ENCODE data around the gene CD53.

- TF ChIP-seq CTCF (conservative IDR thresholded peaks at IDR 0.05 in 1 of 2, IDR thresholded peaks at IDR 0.05 in 1 of 2; ENCODE audit: low read depth in 1 of 2, low read length in 2 of 2) (no peak), EZH2 (IDR thresholded peaks at IDR 0.05; ENCODE audit: low read length, missing control alignments) (no peak)
These were observed 2.1 kb upstream of the CD53 start for GRCh38 chr1:110870721-110871388.
